M059J (cell line): Measurements from ENCODE around the gene KLK12. TPM values are rescaled to one million over a fixed set of nuclear protein-coding genes. Genes with fewer than 3 reads are reported as not detected.

Source experiments
- DNase-seq: peaks from one replicate; pipeline ENCODE4 v3.0.0-alpha.2; 2012; ENCODE audit warnings: low read depth
- total RNA-seq: library from RNA; depleted of rRNA; stranded (reverse); fragments of >200 nt; shearing (Covaris generic); gene quantifications from 2 replicates; pipeline ENCODE4 v1.2.3, GENCODE V29; 2014; rRNA removed

KLK12 gene, protein sequence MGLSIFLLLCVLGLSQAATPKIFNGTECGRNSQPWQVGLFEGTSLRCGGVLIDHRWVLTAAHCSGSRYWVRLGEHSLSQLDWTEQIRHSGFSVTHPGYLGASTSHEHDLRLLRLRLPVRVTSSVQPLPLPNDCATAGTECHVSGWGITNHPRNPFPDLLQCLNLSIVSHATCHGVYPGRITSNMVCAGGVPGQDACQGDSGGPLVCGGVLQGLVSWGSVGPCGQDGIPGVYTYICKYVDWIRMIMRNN
- total RNA-seq = not detected in 2 replicates

DNA sequence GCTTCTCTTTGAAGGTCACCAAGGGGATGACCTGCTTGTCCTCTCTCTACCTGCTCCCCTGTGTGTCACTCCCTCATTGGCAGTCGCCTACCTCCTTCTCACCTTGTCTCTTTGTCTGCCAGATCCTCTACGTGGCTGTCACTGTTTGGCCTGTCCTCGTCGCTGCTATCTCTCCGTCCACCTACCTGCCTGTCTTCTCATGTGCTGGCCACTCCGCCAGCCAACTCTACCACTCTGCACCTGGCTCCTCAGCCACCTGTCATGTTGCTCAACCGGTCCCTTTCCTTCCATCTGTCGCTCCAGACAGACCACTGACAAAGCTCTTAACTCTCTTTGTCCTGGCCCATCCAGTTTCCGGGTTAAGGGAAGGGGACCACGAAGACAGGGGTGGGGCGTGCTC, at the start of gene KLK12:
Gene KLK12, minus strand, starts transcription at position 299 of the 400 bp plus-strand sequence. CDS start 381 bp downstream, outside the sequence.
- no peak for DNase-seq

GRCh38 chr19:51084505-51084904, 49.7 kb upstream of the KLK12 start:
- DNase-seq = no peak

GRCh38 chr19:51083783-51084182, 49.0 kb upstream of the KLK12 start:
- DNase-seq = no peak

GRCh38 chr19:51083181-51083580, 48.4 kb upstream of the KLK12 start:
- DNase-seq = no peak

GRCh38 chr19:51082611-51083010, 47.8 kb upstream of the KLK12 start, which contains the start of gene KLK14:
KLK14 (minus strand) TSS chr19:51082887; CDS start chr19:51082614, 273 bp downstream.
- DNase-seq = no peak

DNA sequence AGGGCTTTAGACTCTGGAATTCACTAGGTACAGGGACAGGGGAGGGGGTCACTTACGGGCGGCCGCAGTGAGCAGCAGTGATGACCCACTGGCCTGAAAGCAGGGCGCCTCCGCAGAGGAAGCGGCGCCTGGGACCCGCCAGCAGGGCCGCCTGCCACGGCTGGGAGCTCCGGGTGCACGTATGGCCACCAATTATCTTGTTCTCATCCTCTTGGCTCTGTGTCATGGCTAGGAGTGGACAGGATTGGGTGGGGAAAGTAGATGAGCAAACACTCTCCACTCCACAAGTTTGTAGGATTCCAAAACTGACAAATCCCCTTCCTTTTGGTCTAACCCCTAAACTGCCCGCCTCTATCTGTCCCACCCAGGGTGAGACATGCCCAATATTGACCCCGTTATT, 46.7 kb upstream of the KLK12 start:
- no peak for DNase-seq

DNA sequence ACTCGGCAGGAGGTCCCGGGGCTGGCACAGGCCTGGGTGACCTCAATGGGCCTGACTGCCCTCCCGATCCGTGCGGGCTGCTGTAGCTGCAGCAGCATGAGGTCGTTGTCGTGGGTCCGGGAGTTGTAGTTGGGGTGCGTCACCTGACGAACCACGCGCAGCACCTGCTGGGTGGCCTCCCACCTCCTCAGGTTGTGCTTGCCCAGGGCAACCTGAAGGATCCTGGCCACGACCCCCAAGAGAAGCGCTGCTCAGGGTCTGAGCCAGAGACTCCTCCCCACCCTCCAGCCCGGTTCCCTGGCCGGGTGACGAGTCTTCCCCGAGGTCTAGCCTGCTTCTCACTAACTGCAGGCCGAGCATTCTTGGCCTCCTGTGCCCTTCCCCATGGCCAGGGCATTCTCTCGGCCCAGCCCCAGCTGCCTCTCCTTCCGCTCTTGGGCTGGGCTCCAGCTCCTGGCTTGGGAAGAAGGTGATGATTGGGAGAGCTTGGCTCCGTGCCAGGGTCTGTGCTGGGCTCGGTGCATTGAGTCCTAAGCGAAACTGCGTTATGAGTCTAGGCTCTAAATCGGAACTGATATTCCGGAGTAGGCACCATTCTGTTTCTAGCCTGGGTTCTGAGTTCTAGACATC, 44.8 kb upstream of the KLK12 start:
- DNase-seq = no peak

DNA sequence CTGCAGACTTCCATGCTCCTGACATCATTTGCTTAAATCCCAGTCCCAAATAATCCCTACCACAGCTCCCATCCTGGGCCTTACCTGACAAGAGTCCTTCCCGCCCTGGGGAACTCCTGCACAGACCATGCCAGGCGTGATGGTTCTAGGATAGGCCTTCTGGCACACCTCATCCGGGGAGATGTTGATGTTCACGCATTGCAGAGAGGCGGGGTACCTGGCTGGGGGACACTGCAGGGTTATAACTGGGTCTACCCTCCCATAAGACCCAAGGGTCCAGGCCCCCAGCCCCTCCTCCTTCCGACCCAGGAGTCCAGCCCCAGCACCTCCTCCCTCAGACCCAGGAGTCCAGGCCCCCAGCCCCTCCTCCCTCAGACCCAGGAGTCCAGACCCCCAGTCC, 43.9 kb upstream of the KLK12 start:
- no peak for DNase-seq

GRCh38 chr19:51078104-51078503, 43.3 kb upstream of the KLK12 start:
- DNase-seq = no peak

DNA sequence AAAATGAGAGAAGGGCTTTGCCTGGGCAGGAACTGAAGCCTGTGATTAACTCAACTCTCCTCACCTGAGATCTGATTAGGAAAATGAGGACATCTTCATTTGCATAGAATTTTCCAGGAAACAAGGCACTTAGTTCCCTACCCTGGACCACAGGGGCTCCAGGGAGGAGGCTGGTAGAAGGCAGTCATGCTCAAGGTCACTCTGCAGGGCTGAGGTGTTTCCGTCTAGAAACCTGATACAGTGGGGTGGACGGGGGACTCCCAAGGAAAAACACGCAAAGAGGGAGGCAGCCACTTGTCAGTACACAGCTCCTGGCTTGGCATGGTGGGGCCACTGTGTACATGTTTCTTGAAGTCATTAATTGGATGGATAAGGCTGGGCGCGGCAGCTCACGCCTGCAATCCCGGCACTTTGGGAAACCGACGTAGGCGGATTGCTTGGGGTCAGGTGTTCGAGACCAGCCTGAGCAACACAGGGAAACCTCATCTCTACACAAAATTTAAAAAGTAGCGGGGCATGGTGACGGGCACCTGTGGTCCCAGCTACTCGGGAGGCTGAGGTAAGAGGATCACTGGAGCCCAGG, 41.9 kb upstream of the KLK12 start:
- no peak for DNase-seq

- DNase-seq = no peak
These were observed 41.2 kb upstream of the KLK12 start for GRCh38 chr19:51075998-51076397.

DNA sequence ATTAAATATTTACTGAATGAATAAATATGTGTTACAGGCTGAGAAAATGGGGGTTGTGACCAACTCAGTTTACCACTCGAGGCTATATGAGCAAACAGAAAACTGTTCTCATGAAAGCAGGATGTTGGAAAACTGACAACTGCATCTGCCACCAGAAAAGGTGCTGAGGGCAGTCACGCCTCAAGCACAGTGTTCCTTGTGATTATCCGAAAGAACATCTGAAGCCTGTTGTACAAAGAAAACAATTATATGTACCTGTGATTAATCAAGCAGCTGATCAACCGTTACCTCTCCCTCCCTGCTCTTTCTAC, 36.2 kb upstream of the KLK12 start:
- no peak for DNase-seq

DNA sequence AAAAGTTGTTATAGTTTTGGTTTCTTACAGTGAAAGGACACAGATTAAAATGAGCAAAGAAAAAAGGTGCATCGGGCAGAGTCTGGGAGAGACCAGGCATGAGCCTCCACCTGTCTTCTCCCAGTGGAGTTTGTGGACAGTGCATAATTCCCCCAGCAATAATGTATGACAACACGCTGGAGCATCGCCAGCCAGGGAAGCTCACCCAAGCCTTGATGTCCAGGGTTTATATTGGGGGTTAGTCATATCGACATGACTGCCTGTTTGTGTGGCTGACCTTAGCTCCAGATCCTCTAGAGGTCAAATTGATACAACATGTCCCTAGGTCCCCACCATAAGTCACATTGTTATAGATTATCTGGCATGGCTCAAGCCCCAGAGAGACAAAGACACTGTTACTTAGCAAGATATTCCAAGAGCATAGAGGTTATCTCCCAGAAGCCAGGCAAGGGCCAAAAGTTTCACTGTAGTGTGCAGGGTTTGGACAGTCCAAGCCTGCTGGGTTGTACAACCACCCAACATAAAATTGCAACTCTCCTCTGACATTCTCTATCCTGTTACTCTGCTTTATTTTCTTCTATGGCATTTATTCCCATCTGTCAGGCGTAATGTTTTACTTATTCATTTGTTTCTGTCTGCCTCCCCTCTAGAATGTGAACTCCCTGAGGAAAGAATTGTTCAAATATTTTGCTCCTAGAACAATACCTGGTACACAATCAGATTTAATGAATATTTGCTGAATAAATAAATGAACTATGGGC, 35.7 kb upstream of the KLK12 start:
- DNase-seq = no peak

GRCh38 chr19:51066393-51067186, 31.8 kb upstream of the KLK12 start:
- DNase-seq = no peak

DNA sequence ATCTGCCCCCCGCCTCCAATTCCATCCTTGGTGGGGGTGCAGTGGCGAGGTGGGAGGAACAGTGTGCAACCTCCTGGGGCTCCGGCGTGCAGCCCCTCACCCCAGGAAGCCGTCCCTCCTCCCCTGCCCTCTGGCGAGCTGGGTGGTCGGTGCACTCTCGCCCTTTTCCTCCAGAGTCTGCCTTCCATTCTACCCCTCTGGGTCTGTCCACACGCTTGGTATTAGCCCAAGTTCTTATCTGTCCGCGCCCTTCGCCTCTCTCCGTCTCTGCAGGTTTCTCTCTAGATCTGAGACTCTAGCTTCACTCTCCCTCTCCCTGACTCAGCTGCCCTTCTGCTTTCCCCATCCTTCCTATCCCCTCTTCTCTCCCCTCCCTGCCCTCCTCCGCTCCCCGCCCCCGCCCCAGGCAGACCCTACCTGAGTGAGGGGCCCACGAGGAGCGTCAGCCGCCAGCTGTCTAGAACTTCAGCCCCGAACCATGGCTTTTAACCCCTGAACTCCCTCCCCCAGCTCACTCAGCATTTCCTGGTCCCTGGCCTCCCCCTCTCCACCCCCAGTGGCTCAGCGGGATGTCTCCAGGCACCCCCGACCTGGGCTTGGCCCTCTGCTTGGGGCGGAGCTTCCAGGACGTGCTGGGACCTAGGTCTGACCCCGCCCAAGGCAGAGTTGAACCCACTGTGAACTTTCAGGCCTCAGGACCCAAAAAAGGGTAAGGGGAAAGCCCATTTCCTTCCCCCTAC, 30.6 kb upstream of the KLK12 start:
- DNase-seq = no peak

DNA sequence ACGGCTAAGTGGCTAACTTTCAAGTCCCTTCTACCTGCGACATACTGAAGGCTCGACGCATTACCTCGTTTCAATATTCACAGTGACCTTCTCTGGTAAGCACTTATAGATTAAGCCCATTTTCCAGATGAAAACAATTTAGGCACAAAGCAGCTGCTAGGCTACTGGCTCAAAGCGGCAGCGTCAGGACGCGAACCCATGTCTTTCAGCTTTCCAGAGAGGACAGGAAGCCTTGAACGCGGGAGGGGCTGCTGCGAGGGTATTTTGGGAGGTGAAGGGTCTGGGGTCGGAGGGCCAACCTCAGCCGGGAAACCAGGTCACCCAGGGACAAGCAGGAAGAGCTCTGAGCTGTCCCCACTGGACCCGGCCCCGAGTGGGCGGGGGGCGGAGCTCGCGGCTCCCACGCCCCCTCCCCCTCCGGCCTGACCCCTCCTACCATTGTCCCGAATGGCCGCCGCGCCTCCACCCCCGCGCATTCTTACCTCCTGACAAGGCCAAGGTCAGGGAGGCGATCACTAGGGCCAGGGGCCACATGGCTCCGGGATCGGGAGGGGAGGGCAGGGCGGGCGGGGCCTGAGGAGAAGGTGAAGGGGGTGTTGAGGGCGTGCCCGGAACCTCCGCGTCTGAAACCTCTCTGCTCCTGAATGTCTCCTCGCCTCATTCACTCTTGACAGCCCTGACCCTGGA, 29.9 kb upstream of the KLK12 start, which contains the start of gene KLK13:
Gene KLK13, minus strand, starts transcription at position 559 of the 687 bp plus-strand sequence. Its CDS starts 25 bp downstream, at position 534.
- no peak for DNase-seq

DNA sequence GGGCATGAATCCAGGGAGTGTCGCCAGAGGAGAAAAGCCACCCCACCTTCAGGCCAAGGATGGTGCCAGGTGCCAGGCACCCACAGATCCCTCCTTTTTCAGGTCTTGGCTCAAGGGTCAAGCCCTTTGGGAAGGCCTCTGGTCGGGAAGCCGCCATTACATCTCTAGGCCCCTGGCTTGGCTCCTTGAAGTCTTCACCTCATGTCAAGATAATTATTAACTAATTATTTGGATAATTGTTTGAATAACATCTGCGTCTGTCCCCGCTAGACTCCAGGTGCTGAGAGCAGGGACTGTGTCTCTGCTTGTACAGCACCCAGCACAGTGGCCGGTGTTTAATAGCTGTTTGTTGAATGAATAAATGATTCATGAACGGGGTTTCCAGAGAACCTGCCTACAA, 28.9 kb upstream of the KLK12 start:
- no peak for DNase-seq

DNA sequence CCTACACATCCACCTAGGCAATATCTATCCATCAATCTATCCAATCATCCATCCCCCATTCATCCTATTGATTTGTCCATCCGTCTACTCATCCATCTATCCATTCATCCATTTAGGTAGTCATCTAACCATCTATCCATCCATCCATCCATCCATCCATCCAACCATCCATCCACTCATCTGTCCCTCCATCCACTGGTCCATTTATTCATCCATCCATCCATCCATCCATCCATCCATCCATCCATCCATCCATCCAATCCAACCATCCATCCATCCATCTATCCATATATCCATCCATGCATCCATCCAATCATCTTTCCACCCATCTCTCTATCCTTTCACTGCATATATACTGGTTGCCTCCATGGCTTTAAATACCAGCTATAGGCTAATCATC, 26.2 kb upstream of the KLK12 start:
- no peak for DNase-seq

GRCh38 chr19:51060336-51060735, 25.5 kb upstream of the KLK12 start:
- DNase-seq = no peak

DNA sequence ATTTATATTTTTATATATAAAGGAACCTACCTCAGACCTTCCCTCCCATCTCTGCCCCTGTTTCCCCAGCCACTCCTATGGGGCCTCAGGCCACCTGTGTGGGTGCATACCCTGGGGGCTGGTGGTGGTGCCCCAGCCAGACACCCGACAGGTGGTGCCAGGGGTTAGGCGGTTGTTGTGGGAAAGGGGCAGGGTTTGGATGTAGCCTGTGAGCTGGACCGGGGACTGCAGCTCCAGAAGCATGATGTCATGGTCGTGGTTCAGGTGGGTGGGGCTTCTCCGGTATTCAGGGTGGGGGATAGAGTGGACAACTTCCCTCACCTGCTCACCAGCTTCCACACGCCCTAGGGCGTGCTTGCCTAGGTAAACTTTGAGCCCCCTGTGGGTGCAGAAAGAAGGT, 24.9 kb upstream of the KLK12 start:
- no peak for DNase-seq
